Left renal cortex interstitium (tissue), 4 donors: Measurements from ENCODE around the gene JAKMIP2. TPM values are rescaled to one million over a fixed set of nuclear protein-coding genes. Genes with fewer than 3 reads are reported as not detected.
"Not testable (repeated sequence)": the region's sequence is repeated elsewhere in the genome, so short reads cannot be mapped to it uniquely, and the experiment has no call there.

Experiments used
- DNase-seq, 4 donors: peaks; one replicate each; pipeline ENCODE4 v3.0.0-alpha.2; 2013; ENCODE audit warnings: low read depth in 4 of 4, low spot score in 2 of 4, missing footprints in 1 of 4
- polyA plus RNA-seq, 4 donors: library from polyadenylated mRNA; unstranded; fragments of 120-200 nt; gene quantifications; one replicate each; pipeline ENCODE4 v1.2.1, GENCODE V29; 2013; ENCODE audit not compliant: insufficient read length in 4 of 4

JAKMIP2 gene
- polyA plus RNA-seq, 4 donors: 3.5 to 6.6 (median 4.6) TPM

GRCh38 chr5:147565524-147565923 lies 217.0 kb downstream of the JAKMIP2 start:
- no peak for DNase-seq

GRCh38 chr5:147564124-147564486 lies 218.4 kb downstream of the JAKMIP2 start:
- no peak for DNase-seq

- no peak for DNase-seq
Measured at GRCh38 chr5:147563466-147564123, 218.9 kb downstream of the JAKMIP2 start.

GRCh38 chr5:147561435-147561834 lies 221.1 kb downstream of the JAKMIP2 start:
- DNase-seq: no peak

- DNase-seq: no peak
Measured at GRCh38 chr5:147560718-147561331, 221.7 kb downstream of the JAKMIP2 start.

GRCh38 chr5:147559749-147560148 lies 222.8 kb downstream of the JAKMIP2 start:
- DNase-seq: no peak

GRCh38 chr5:147558826-147559225 lies 223.7 kb downstream of the JAKMIP2 start:
- DNase-seq: no peak

GRCh38 chr5:147557876-147558745 lies 224.4 kb downstream of the JAKMIP2 start:
- no peak for DNase-seq

- DNase-seq: no peak
Measured at GRCh38 chr5:147555176-147555575, 227.4 kb downstream of the JAKMIP2 start.

GRCh38 chr5:147554261-147554817 lies 228.2 kb downstream of the JAKMIP2 start:
- peak in 3 of 4 donors; percentile 32 to 39 (median 38) for DNase-seq

GRCh38 chr5:147553817-147554216 lies 228.7 kb downstream of the JAKMIP2 start:
- DNase-seq: not testable (repeated sequence)

GRCh38 chr5:147552897-147553296 lies 229.6 kb downstream of the JAKMIP2 start:
- no peak for DNase-seq

- no peak for DNase-seq
Measured at GRCh38 chr5:147551677-147552076, 230.9 kb downstream of the JAKMIP2 start.

- DNase-seq: no peak
Measured at GRCh38 chr5:147547730-147548129, 234.8 kb downstream of the JAKMIP2 start.

GRCh38 chr5:147544556-147544955 lies 238.0 kb downstream of the JAKMIP2 start:
- DNase-seq: no peak

GRCh38 chr5:147539053-147539452 lies 243.5 kb downstream of the JAKMIP2 start:
- no peak for DNase-seq

GRCh38 chr5:147538236-147538635 lies 244.3 kb downstream of the JAKMIP2 start:
- DNase-seq: no peak
